Cardiac muscle cell (in vitro differentiated cells and primary cell): ENCODE measurements around the gene GAS7. TPM values are rescaled to one million over a fixed set of nuclear protein-coding genes. Genes with fewer than 3 reads are reported as not detected.

Experiments used
- DNase-seq, 2 donors: peaks; one replicate each; pipeline versions ENCODE4 v3.0.0 to v3.0.0-alpha.2; 2010 to 2017; ENCODE audit warnings: low read depth in 1 of 2, low spot score in 1 of 2
- H3K27ac ChIP-seq: fragments of 200-600 bp; sonication (generic); 2 replicates; pipeline ENCODE4 v1.5.1; 2016
- H3K27me3 ChIP-seq: fragments of 200-600 bp; sonication (generic); 2 replicates; pipeline ENCODE4 v1.6.0; 2016; ENCODE audit warnings: control low read depth
- H3K36me3 ChIP-seq: fragments of 200-600 bp; sonication (generic); 2 replicates; pipeline ENCODE4 v1.5.1; 2016; ENCODE audit warnings: control low read depth
- H3K4me1 ChIP-seq: fragments of 200-600 bp; sonication (generic); 2 replicates; pipeline ENCODE4 v1.8.1; 2017; ENCODE audit warnings: low read depth, mild to moderate bottlenecking, mixed run types
- H3K4me3 ChIP-seq: fragments of 200-600 bp; sonication (generic); 2 replicates; pipeline ENCODE4 v1.5.1; 2016; ENCODE audit warnings: mild to moderate bottlenecking
- H3K9me3 ChIP-seq: fragments of 200-600 bp; sonication (generic); 2 replicates; pipeline ENCODE4 v1.5.1; 2017; ENCODE audit warnings: low read depth, mild to moderate bottlenecking, control low read depth
- polyA plus RNA-seq: library from polyadenylated mRNA; unstranded; fragments of >200 nt; fragmentation: Nextera tagmentation; extraction: Ambion mirVana; gene quantifications from 2 replicates; pipeline ENCODE4 v1.2.1, GENCODE V29; 2016
- total RNA-seq: library from RNA; depleted of rRNA; stranded (reverse); fragments of >200 nt; gene quantifications from 2 replicates; pipeline ENCODE4 v1.2.3, GENCODE V29; 2016
- TF ChIP-seq, protein P1 (sequence below): IDR thresholded peaks from 2 replicates; pipeline ENCODE4 v1.5.1; 2012; ENCODE audit warnings: low read depth, mild to moderate bottlenecking, low read length

The GAS7 gene
- total and polyA plus RNA-seq, 2 experiments from 2014 or later = 6.1 to 13.5 TPM

DNA sequence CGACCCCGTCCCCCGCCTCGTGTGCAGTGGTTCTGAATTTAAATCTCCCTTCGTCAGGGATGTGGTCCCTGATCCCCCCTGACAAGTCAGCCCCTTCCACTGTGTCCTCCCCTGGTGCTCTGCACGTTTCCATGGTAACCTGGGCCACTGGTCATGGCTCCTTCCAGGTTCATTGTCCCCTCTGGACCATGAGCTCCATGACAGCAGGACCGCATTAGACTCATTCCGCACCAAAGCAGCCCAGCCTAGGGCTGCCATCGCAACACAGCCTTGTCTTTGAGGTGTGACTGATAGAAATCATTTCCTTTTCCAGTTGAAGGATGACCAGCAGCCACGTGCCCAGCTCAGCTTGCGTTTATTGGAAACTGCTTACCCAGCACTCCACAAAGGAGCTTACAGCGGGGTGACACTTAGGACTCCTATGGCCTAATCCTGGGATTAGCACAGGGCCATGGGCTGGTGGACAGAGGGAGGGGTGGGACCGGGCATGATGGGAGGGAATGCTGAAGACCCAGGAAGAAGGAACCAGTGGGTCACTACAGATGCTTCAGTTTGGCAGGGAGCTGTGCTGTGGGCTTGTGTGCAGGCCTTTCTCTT, 300.9 kb downstream of the GAS7 start:
- no peak overlapping the region for H3K27ac ChIP-seq
- H3K27me3 ChIP-seq = no peaks in the 10 kb centered on the region
- no peak for DNase-seq

GRCh38 chr17:9895923-9896322, 302.5 kb downstream of the GAS7 start:
- peak in 1 of 2 donors; percentile 29 for DNase-seq
- no peaks in the 10 kb centered on the region for H3K36me3 ChIP-seq
- no peak overlapping the region for H3K27ac ChIP-seq
- H3K4me1 ChIP-seq = no peaks in the 10 kb centered on the region
- H3K27me3 ChIP-seq = no peaks in the 10 kb centered on the region
- TF ChIP-seq, protein P1, sequence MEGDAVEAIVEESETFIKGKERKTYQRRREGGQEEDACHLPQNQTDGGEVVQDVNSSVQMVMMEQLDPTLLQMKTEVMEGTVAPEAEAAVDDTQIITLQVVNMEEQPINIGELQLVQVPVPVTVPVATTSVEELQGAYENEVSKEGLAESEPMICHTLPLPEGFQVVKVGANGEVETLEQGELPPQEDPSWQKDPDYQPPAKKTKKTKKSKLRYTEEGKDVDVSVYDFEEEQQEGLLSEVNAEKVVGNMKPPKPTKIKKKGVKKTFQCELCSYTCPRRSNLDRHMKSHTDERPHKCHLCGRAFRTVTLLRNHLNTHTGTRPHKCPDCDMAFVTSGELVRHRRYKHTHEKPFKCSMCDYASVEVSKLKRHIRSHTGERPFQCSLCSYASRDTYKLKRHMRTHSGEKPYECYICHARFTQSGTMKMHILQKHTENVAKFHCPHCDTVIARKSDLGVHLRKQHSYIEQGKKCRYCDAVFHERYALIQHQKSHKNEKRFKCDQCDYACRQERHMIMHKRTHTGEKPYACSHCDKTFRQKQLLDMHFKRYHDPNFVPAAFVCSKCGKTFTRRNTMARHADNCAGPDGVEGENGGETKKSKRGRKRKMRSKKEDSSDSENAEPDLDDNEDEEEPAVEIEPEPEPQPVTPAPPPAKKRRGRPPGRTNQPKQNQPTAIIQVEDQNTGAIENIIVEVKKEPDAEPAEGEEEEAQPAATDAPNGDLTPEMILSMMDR = no peak
- no peak overlapping the region for H3K4me3 ChIP-seq
- H3K9me3 ChIP-seq = no peaks in the 10 kb centered on the region

More for the DNA sequence above, 300.9 kb downstream of the GAS7 start:
- H3K4me1 ChIP-seq = no peaks in the 10 kb centered on the region
- no peaks in the 10 kb centered on the region for H3K9me3 ChIP-seq
- TF ChIP-seq, protein P1 = no peak
- H3K4me3 ChIP-seq = no peak overlapping the region
- no peaks in the 10 kb centered on the region for H3K36me3 ChIP-seq

DNA sequence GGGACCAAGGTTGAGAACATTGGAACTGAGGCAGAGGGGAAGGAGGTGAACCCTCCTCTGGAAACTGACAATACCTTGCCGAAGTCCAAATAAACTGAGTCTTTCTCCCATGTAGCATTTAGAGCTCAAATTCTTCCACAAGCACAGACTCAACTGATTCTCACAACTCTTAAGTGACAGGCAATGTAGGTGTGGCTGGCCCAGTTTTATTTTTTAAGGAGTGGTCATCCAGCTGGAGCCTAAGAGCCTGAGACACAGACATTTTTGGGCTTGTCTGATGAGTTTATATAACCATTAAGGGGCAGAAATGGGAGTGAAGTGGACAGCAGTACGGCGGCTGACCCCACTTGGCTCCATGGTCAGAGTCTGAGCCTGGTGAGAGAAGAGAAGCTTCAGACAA, 304.2 kb downstream of the GAS7 start:
- H3K27ac ChIP-seq = no peak overlapping the region
- TF ChIP-seq, protein P1 = no peak
- no peaks in the 10 kb centered on the region for H3K4me1 ChIP-seq
- H3K4me3 ChIP-seq = no peak overlapping the region
- no peaks in the 10 kb centered on the region for H3K27me3 ChIP-seq
- H3K9me3 ChIP-seq = no peaks in the 10 kb centered on the region
- no peak for DNase-seq
- H3K36me3 ChIP-seq = no peaks in the 10 kb centered on the region

- Histone ChIP-seq H3K27me3 (peaks cover 1% of the 10 kb centered on the region), H3K36me3 (no peaks in the 10 kb centered on the region), H3K4me3 (no peak overlapping the region), H3K4me1 (no peaks in the 10 kb centered on the region), H3K27ac (no peak overlapping the region), H3K9me3 (no peaks in the 10 kb centered on the region)
- DNase-seq = peak in 1 of 2 donors; percentile 82
- TF ChIP-seq, protein P1 = no peak
Measured at GRCh38 chr17:9893411-9894012, 304.9 kb downstream of the GAS7 start.

DNA sequence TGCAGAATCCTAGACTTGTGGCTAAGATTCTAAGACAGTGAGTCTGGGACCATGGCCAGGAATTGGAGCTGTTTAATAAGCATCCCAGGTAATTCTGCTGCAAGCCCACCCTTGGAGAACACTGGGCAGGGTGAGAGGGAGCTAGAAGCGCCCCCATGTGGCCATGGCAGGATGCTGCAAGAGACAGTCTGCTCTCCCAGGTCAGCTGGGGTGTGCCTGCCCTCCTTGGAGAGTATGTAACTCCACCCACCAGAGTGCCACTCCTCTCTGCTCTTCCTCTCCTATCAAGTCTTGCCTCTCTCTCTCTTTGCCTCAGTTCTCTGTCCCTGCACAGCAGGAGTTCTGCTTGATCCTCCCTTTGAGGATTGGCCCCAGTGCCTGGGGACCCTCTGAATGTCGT, 308.3 kb downstream of the GAS7 start:
- Histone ChIP-seq H3K36me3 (no peaks in the 10 kb centered on the region), H3K27me3 (peaks cover 8% of the 10 kb centered on the region), H3K4me3 (no peak overlapping the region), H3K9me3 (no peaks in the 10 kb centered on the region), H3K27ac (no peak overlapping the region), H3K4me1 (no peaks in the 10 kb centered on the region)
- TF ChIP-seq, protein P1 = peak; percentile 91
- peak; percentile 62 to 74 for DNase-seq
